Iris pigment epithelial cell (primary cell): ENCODE measurements around the gene CFHR5.
"Not testable (repeated sequence)": the region's sequence is repeated elsewhere in the genome, so short reads cannot be mapped to it uniquely, and the experiment has no call there.

Experiments used
- DNase-seq: peaks from one replicate; pipeline ENCODE4 v3.0.0-alpha.2; 2011; ENCODE audit warnings: low read depth

The CFHR5 gene

GRCh38 chr1:196977278-196977677, at the start of gene CFHR5:
Gene CFHR5, plus strand, starts transcription at chr1:196977556. Its CDS starts 109 bp downstream, at chr1:196977665.
- no peak for DNase-seq

DNA sequence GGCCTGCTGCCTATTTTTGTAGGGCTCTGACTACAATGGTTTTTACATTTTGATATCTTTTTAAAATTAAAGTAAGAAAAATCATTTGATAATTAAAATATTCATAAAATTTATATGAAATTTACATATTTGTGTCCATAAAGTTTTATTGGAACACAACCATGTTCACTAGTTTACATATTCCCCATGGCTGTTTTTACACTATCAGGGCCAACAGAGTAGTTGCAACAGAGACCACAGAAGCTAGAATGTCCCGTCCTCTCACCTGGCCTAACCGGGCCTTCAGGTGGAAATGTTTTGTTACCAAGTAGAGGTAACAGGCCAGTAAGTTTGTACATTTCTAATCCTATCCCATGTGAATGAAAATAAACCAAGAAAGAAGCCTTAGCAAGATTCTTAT, 44.5 kb upstream of the CFHR5 start:
- DNase-seq: not testable (repeated sequence)

DNA sequence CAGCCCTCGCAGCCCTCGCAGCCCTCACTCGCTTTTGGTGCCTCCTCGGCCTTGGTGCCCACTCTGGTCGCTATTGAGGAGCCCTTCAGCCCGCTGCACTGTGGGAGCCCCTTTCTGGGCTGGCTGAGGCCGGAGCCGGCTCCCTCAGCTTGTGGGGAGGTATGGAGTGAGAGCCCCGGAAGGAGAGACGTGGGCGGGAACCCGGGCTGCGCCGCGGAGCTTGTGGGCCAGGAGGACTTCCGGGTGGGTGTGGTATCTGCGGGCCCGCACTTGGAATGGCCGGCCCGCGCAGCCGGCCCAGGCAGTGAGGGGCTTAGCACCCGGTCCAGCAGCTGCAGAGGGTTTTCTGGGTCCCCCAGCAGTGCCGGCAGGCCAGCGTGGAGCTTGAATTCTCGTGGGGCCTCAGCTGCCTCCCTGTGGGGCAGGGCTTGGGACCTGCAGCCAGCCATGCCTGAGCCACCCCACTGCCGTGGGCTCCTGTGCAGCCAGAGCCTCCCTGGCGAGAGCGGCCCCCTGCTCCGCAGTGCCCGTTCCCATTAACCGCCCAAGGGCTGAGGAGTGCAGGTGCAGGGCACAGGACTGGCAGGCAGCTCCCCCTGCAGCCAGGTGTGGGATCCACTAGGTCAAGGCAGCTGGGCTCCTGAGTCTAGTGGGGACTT, 43.7 kb upstream of the CFHR5 start:
- DNase-seq: no peak

- not testable (repeated sequence) for DNase-seq
Observed at GRCh38 chr1:196941474-196941873, 35.9 kb upstream of the CFHR5 start.

DNA sequence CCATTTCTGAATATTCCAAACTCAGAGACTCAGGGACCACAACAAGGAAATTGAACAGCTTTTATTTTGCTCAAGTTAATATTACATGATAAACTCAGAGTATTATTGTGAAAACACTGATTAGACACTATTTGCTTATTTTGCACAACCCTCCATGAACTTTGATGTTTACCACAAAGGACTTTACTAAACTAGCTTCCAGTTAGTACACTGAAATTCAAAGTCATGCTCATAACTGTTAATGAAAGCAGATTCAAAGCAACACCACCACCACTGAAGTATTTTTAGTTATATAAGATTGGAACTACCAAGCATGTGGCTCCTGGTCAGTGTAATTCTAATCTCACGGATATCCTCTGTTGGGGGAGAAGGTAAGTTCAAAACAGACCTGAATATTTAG, 33.8 kb upstream of the CFHR5 start, which contains the start of gene CFHR2:
Gene CFHR2, plus strand, starts transcription at position 171 of the 400 bp plus-strand sequence. Its CDS starts 143 bp downstream, at position 314.
- DNase-seq: not testable (repeated sequence)

GRCh38 chr1:196951711-196952394, 25.5 kb upstream of the CFHR5 start:
- no peak for DNase-seq

- DNase-seq: no peak
Observed at GRCh38 chr1:196954778-196955177, 22.6 kb upstream of the CFHR5 start.

GRCh38 chr1:196955926-196956325, 21.4 kb upstream of the CFHR5 start:
- DNase-seq: no peak

DNA sequence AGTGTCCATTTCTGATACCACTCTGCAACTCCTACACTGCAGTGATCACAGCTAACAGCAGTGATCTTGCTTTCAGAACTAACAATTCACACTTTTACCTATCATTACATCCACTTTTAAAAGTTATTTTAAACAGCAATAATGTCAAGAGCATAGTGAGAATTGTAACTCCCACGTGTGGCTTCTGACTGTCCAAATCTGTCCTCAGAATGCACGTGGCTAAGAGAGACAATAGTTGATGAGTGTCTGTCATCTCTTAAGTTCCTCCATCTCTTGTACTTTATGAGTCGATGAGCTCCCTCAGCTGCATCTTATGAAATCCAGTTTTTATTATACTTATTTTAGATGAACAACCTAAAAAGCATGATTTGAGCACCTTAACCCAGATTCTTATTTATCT, 16.5 kb upstream of the CFHR5 start:
- DNase-seq: no peak

DNA sequence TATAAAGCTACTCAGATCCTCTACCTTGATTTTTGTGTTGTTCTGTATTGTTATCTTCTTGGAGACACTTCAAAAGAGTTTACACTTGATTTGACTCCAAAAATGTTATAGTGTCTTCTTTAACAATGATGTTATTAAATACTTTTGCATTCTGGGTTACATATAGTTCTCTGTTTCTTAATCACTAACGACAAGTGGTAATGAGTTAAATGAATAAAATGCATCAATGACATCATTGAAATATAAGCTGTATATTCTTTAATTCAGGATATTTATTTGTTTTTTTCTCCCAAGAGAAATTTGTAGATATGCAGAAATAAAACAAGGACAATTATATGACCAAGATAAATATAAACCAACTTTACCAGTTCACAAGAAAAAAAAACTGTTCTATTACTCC, 7.2 kb upstream of the CFHR5 start:
- no peak for DNase-seq

GRCh38 chr1:196976278-196976677, 1.1 kb upstream of the CFHR5 start:
- no peak for DNase-seq

DNA sequence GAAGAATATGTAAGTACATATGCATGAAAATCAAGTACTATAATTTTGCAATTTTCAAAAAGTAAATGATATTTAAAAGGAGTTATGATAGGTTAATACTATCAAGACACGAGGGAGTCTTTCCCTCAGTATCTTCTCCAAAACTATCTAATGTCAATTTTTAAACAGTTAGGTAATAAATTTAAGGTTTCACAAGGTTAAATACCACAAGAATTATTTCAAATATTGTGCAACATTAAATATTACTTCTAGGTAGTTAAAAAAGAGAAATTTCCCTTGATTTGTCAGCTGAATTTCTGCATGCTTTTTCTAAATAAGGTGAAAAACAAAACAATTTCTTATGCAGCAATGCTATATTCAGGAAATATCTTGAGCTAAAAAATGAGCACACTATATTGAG, 3.5 kb downstream of the CFHR5 start:
- DNase-seq: no peak

GRCh38 chr1:196982247-196982646, 4.9 kb downstream of the CFHR5 start:
- DNase-seq: not testable (repeated sequence)

DNA sequence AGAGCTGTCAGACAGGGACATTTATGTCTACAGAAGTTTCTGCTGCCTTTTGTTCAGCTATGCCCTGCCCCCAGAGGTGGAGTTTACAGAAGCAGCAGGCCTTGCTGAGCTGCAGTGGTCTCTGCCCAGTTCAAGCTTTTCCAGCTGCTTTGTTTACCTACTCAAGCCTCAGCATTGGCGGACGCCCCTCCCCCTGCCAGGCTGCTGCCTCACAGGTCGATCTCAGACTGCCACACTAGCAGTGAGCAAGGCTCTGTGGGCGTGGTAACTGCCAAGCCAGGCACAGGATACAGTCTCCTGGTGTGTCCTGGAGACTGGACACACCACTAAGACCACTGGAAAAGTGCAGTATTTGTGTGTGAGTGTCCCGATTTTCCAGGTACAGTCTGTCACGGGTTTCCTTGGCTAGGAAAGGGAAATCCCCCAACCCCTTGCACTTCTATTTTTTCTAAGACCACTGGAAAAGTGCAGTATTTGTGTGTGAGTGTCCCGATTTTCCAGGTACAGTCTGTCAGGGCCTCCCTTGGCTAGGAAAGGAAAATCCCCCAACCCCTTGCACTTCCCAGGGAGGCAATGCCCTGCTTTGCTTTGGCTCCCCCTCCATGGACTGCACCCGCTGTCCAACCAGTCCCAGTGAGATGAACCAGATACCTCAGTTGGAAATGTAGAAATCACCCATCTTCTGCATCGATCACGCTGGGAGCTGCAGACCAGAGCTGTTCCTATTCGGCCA, 14.7 kb downstream of the CFHR5 start:
- peak; percentile 3 for DNase-seq

DNA sequence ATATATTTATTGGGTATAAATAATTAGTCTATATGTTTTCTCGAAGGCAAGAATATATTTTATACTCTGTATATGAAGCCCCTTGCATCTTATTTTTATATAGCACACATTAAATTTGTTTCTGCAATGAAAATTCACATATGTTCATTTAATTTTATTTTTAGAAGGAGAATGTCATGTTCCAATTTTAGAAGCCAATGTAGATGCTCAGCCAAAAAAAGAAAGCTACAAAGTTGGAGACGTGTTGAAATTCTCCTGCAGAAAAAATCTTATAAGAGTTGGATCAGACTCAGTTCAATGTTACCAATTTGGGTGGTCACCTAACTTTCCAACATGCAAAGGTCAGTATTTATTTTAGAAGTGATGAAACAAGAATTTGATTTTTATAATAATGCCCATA, 16.6 kb downstream of the CFHR5 start:
- no peak for DNase-seq

- peak; percentile 58 for DNase-seq
Observed at GRCh38 chr1:196997423-196997822, 20.1 kb downstream of the CFHR5 start.

DNA sequence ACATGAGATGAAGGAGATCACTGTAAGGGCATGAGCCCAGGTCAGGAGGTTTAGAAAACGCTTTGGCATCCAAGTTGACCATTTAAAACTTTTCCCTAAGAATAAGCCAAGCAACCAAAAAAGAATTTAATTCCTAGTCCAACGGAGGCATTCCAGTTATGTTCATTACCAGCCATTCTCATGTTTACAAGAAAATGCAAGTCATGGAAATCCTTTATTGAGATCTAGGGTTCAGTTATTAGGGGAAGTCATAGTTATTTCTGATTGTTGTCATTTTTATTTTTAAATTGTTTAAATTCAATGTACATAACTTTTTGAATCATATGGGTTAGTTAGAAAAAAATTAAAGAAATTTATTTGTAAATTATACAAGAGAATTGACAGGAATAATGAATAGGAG, 24.5 kb downstream of the CFHR5 start:
- no peak for DNase-seq

- no peak for DNase-seq
Observed at GRCh38 chr1:197003132-197003531, 25.8 kb downstream of the CFHR5 start.

DNA sequence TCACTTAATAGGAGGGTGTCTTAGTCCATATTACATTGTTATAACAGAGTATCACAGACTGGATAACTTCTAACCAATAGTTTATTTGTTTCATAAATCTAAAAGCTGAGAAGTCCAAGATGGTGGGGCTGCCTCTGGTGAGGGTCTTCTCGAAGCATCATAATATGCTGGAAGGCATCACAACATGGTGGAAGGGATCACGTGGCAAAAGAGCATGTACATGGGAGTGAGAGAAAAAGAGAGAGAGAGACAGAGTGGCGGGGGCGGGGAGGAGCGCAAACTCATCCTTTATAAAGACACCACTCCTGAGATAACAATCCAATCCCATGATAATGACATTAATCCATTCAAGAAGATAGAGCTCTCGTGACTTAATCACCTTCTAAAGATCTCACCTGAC, 31.5 kb downstream of the CFHR5 start:
- no peak for DNase-seq

DNA sequence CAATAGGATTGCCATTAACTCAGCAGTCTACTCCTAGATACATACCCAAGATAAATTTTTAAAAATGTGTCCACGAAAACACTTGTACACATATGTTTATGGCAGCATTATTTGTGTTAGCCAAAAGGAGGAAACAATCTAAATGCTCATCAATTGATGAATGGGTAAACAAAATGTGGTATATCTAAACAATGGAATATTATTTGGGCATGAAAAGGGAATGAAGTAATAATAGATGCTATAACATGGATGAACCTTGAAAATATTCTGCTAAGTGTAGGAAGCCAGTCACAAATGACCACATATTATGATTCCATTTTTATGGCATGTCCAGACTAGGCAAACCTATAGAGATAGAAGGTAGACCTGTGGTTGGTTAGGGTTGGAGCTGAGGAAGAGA, 34.3 kb downstream of the CFHR5 start:
- DNase-seq: no peak

DNA sequence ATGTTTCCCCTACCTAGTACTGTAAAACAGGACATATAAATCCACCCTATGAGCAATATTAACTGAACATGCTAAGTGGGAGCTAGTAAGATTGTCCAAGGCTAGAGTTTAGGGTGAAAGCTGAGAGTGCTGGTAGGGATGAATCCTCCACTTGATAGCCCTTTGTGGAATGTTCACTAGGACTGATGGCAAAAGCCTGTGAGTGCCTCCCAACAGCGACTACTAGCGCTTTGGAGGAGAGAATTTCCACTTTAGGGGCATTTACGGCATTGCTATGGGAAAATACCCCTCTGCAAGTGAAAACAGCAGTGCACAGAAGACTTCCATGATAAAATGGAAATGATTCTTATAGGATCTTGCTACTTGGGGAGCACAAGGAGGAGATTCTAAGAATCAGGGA, 35.9 kb downstream of the CFHR5 start:
- no peak for DNase-seq

- DNase-seq: no peak
Observed at GRCh38 chr1:197016751-197017150, 39.4 kb downstream of the CFHR5 start.

GRCh38 chr1:197017558-197018146, 40.3 kb downstream of the CFHR5 start:
- DNase-seq: no peak
